GM19023 (cell line): Measurements from ENCODE around the gene TECPR2.
A peak's percentile ranks its signal among the peaks of the same experiment; 100 is the strongest.
"Not testable (repeated sequence)": the region's sequence is repeated elsewhere in the genome, so short reads cannot be mapped to it uniquely, and the experiment has no call there.

Source experiments
- ATAC-seq: cut with Tn5 transposase; IDR thresholded peaks from one replicate; pipeline ENCODE4 v1.9.1; 2021; ENCODE audit warnings: mild to moderate bottlenecking, moderate library complexity; ENCODE audit not compliant: unreplicated experiment

Gene TECPR2

DNA sequence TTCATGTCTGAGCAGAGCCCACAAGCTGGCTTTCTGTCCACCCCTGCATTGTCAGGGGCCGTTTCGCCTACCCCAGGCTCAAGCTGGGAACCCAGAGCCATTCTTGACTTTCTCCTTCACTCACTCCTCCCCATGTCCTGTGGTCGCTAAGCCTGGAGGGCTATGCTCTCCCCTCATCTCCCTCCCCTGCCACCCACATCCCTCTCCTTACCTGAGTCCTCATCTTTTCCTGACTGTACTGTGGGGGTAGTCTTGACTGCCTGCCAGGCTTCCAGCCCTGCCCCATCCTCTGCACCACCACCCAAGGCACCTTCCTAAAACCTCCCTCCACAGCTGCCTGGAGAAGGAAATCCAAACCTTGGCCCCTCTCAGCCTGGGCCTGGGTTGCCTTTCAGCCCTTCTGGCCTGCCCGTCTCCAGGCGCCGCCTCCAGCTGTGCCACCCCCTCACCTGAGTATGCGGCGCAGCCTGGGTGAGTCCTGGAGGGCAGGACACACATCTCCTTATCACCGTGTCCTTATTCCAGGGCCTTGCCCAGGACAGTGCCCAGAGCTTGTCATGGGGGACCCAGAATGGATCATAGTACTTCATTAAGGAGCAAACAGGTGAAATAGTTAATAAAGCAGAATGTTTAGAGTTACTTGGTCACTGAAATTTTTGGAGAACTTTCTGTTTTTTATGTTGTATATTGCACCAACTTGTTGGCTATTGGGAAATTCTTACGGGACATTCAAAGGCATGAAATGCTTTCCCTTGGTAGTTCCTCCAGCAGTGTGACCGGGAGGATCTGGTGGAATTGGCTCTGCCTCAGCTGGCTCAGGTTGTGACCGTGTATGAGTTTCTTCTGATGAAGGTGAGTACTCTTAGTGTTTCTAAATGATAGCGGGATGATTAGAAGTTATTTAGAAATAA lies 28.7 kb upstream of the TECPR2 start:
- no peak for ATAC-seq

DNA sequence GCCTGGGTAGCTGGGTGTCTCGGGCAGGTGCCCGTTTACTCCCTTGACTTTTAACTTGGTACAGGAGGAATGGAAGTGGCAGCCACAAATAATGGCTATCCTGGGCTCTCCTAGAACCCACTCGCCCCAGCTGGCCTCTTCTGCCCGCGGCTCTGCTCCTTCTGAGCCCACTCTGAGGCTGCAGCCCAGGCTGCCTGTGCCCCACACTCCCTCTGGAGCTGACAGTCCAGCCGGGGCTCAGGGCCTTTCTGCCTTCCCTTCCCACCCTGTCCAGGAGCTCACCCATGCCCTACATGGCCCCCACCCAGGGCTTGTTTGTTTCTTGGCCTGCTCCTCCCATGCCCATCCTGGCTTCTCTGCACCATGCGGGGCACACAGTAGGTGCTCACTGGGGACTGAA lies 27.6 kb upstream of the TECPR2 start:
- no peak for ATAC-seq

DNA sequence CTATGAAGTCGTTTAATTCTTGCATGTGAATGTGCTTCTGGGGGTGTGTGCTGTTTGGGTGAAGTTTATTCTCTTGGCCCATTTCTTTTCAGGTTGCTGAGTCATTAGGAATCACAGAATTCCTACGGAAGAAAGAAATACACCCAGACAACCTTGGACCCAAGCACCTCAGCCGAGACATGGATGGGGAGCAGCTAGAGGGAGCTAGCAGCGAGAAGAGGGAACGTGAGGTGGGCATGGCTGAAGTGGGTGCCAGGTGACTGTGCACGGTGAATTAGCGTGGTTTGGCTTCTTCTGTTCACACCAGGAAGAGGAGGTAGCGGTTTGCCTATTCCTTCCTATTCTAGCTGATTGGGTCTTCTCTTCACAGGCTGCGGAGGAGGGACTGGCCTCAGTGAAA lies 24.0 kb upstream of the TECPR2 start:
- ATAC-seq = no peak

DNA sequence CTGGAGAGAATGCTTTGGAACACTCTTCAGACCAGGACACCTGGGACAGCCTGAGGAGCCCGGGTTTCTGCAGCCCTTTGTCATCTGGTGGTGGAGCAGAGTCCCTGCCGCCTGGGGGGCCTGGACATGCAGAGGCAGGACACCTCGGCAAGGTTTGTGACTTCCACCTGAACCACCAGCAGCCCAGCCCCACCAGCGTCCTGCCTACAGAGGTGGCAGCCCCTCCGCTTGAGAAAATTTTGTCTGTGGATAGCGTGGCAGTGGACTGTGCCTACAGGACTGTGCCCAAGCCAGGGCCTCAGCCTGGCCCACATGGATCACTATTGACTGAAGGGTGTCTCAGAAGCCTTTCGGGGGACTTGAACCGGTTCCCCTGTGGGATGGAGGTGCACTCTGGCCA lies 21.2 kb upstream of the TECPR2 start:
- ATAC-seq = no peak

DNA sequence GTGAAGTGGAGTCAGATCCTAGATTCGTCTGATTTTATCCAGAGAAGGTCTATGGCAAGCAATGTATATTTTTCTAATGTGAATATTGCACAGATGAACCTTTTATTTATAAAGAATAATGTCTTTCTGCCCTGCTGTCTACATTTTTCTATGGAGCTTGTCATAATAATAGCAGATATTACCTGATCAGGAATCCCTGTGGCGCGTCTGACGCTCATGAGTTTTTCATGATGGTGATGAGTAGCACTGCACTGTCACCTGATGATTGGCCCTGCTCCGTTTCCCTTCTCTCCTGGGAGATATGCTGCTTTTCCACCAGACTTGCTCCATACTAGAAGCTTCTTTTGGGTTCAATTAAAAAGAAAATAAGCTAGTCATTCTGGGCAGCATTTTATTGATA lies 20.5 kb upstream of the TECPR2 start:
- no peak for ATAC-seq

DNA sequence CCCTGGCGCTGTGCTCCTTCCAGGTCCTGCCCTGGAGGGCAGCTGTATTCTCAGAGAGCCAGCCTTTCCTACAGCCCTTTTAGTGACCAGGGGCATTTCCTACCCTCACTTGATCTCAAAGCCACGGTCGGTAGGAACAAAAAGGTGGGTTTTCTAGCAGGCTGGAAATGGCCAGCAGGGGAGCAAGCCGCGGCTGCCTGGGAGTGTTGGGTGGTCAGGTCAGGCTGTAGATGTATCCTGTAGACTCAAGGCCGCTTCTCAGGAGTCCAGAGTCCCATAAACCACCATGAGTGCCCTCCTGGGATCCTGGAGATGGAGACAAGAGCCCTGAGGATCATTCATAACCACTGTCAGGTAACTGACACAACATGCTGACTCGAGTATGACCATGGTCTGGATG lies 18.7 kb upstream of the TECPR2 start:
- ATAC-seq = no peak

DNA sequence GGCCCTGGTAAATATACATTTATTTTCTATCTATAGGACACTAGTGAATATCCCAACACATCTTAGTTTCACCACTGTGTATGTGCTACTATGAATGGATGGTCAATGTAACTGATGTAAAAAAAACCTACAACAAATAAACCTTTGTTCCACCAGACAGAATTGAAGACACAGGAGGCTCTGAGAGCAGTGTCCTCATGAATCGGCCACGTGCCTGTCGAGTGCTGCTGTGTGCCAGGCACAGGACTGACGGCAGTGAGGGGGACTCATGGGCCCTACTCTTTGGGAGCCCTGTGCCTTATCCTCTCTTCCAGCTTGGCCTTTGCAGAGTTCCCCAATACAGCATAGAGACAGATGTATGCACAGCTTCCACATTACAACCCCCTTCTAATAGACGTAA lies 18.3 kb upstream of the TECPR2 start:
- ATAC-seq = no peak

DNA sequence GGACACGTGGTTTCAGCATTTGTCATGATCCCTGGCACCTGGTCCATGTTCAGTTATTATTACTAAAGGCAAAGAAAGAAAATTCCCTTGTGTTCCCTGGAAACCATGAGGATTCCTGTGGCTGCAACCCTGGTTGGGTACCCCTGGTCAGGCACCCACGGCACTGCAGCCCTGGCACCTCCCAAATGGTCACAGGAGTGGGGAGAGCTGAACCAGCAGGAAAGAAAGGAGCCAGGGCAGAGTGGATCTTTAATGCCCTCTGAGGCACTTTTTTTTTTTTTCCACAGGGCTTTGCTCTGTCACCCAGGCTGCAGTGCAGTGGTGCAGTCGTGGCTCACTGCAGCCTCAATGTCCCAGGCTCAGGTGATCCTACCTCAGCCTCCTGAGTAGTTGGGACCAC lies 17.5 kb upstream of the TECPR2 start:
- no peak for ATAC-seq

DNA sequence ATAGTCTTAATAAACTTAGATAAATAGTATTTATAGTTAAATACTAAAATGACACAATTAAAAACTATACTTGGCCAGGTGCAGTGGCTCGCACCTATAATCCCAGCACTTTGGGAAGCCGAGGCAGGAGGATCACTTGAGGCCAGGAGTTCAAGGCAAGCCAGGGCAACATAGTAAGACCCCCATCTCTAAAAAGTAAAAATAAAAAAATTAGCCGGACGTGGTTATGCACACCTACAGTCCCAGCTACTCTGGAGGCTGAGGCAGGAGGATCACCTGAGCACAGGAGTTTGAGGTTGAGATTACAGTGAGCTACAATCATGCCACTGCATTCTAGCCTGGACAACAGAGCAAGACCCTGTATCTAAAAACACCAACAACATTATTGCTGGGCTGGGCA lies 16.1 kb upstream of the TECPR2 start:
- ATAC-seq = no peak

DNA sequence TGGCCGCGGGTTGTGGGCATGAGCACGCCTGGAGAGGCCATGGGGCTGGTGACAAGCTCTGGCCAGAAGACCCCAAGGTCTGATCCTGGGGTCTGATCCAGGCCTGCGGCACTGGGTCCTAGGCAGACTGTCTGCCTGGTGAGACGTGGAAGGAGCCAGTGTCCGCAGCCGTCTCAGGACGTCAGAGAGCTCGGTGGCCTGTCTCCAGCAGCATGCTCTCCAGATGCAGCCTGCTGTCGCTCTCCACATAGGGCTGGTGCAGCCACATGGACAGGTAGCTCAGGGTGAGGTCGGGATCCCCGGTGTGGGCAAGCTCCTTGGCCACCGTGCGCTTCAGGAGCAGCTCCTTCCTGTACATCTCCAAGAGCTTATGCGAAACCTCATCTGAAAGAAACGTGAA lies 14.4 kb upstream of the TECPR2 start:
- ATAC-seq = no peak

DNA sequence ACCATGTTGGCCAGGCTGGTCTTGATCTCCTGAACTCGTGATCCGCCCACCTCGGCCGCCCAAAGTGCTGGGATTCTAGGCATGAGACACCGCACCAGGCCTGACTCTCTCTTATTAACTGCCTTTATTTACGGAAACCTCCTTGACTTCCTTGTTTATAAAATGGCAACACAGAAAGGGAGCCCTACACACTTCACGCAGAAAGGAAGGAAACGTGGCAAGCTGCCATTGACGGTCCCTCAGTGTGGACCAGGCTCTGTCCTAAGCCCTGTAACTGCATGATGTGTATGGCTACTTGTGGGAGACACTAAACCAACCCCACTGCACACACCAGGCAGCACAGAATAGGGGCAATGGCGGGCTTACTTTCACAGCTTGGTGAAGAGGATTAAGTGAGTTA lies 11.7 kb upstream of the TECPR2 start:
- ATAC-seq = no peak

DNA sequence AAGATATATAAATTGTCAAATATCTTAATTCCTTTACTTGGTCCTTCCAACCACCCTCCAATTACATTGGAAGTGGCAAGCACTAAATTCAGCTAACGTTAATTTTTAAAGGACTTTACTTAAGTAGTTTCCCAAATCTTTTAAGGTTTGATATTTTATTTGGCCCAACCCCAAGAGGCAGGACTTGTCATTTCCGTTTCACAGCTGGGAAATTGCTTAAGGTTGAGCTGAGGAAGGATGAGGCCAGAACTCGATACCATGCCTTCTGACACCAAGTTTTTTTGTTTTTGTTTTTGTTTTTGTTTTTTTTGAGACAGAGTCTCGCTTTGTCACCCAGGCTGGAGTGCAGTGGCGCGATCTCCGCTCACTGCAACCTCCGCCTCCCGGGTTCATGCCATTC lies 11.1 kb upstream of the TECPR2 start:
- not testable (repeated sequence) for ATAC-seq

DNA sequence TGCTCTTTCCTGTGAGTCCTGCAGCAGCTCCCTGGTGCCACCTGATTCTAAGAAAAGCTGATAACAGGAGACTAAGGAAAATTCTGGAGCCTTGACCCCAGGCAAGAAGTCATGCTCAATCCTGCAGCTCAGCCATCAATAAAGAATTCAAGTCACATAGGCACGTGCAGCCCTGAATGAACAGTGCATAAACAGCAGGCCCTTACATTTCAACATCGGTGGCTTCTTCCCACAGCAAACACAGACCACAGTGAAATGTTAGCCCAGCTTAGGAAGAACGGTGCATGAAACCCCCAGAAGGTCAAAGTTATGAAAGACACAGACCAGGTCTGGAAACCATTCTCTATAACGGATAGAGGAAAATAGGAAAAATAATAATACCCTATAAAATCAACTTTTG lies 10.5 kb upstream of the TECPR2 start:
- ATAC-seq = no peak

DNA sequence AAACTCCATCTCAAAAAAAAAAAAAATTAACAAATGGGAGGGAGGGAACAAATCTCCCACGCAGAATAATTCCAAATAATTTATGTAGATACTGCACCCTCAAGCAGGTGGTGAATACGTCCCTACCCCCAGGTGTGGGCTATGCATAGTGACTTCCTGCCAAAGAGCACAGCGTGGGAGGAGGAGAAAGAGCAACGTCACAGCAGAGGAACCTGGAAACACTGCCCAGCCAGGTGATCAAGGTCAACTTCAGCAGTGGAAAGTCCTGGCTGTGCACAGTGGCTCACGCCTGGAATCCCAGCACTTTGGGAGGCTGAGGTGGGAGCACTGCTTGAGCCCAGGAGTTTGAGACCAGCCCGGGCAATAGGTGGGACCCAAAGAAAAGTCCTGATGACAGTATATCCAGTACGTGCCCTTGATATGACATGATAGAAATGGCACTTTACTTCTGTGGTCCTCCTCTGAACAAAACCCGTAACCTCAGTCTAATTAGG lies 9.6 kb upstream of the TECPR2 start:
- ATAC-seq = no peak

DNA sequence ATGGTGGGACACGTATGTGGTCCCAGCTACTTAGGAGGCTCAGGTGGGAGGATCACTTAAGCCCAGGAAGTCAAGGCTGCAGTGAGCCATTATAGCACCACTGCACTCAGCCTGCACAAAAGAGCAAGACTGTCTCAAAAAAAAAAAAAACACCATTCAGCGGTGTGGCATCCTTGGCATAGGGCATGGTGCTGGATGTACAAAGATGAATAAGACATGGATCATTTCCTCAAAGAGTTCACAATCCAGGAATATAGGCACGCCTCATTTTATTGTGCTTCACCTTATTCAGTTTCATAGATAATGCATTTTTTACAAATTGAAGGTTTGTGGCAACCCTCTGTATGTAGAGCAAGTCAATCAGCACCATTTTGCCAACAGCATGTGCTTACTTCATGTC lies 6.5 kb upstream of the TECPR2 start:
- no peak for ATAC-seq

DNA sequence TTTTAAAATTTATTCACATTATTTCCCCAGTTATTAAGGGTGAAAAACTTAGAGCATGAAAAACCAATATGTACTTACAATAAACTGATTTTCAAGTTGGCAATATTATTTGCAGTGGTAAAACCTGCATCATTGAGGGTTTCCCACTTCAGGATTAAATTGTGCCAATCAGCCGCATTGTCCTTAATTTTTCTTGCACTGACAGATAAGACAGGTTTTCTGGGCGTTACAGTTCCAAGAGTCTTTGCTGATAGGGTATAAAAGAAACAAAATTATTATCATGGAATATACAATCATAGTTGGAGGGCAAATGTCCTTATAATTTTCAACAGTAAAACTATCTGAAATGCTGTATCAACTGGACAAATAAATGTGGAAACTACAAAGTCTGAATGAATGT lies 3.4 kb upstream of the TECPR2 start:
- ATAC-seq = no peak

DNA sequence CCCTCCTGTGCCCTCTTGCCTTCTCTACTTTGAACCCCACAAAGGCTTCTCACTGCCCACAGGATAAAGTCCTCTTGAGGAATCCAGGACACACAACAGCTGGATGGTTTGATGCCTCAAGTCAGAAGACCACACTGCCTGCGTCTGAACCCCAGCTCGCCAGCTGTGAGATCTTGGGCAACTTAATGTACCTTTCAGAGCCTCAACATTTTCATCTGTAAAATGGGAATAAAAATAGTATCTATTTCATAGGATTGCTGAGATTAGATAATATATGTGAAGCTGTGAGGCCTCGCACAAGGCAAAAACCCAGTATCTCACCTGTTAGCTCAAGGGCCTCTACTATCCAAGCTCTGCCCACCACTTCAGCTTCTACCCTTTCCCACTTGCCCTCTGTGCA lies 2.4 kb upstream of the TECPR2 start:
- ATAC-seq = no peak

DNA sequence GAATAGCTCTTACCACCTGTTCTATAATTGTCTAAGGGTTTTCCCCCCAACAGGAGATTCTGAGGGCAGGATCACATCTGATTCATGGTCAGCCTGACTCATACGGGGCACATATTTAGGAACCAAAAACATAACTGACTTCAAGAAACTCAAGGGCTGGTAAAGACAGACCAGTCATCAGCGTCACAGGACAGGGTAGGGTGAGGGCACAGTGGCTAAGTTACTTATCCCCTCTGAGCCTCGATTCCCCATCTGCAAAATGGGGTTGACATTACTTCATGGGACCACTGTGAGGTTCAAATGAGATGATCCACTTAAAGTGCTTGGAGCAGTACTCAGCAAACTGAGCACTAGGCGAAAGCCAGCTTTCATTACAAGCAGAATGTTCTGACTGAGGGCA lies 657 bp upstream of the TECPR2 start:
- no peak for ATAC-seq

DNA sequence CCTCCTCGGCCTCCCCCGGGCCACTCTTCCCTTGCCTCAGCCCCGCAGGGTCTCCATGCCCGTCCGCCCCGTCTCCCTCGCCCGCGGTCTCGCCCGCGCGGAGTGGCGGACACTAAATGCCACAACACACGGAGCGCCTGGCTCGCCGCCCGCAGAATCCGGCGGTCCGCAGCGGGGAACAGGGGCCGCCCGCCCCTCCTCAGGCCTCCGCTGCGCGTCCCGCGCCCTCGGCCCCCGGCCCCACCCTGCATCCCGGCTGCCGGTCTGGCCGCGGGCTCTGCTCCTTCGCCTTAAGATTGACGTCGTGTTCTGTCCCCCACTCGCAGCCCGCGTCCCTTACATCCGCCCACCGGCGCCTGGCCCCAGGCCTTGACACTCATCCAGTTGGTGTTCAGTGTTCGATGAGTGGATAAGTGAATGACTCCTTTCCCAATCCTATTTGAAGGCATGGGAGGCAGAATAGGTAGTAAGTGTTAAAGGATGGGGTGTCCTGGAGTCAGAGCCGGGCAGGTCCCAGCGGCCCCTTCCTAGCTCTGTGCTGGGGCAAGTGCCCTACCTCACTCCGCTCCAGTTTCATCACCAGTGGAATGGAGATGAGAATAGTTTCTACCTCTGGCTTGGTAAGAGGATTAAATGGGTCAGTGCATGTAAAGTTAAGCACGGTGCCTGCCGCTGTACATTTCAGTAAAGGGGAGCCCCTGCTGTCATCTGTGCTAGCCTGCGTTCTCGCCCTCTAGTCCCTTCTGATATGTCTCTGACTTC lies 622 bp downstream of the TECPR2 start:
- ATAC-seq = peak; percentile 36

DNA sequence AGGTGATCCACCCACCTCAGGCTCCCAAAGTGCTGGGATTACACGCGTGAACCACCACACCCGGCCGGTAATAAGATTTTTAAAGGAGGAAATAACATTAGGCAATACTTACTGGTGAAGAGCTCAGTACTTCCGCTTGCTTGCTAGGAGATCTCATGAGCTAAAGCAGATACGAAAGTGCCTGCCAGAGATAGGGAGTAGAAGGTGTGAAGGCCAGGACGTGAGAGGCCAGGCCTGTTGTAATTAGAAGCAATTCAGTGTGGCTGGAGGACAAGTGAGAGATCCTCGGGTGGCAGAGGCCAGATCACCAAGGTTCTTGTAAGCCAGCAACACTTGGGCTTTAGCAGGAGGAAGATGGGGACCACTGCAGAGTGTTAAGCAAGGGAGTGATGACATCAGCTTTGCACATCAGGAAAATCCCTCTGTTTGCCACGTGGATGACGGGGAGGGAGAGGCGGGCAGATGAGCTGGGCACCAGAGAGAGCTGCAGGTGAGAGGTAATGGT lies 7.6 kb downstream of the TECPR2 start:
- ATAC-seq = no peak

DNA sequence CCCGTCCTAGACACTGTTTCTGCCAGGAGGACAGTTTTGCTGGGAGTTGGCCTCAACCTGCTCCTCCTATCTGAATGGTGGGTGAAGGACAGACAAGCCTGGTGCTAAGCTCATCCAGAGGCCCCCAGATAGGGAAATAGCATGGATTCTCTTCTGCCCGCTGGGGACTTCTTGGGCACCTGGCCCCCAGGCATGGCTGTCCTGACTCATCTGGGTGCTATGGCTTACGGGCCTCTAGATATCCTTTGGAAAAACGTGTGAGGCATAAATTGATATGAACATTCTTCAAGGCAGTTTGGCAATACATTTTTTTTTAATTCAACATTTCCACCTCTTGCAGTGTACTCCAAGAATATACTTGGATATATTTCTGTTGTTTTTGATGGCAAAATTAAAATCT lies 8.6 kb downstream of the TECPR2 start:
- ATAC-seq = no peak

DNA sequence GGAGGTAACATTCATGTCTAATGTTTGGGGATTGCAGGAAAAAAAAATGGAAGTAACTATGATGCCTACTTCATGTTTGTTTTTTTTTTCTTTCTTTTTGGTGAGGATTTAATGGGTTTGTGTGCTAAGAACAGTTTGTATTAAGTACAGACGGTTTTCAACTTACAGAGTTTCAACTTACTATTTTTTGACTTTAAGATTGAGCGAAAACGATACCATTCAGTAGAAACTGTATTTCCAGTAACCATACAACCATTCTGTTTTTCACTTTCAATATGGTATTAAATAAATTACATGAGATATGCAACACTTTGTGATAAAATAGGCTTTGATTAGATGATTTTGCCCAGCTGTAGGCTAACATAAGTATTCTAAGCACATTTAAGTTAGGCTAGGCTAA lies 10.4 kb downstream of the TECPR2 start:
- no peak for ATAC-seq
